GM12878 (cell line): ENCODE measurements around the gene UBA6. TPM values are rescaled to one million over a fixed set of nuclear protein-coding genes. Genes with fewer than 3 reads are reported as not detected.

Experiments used
- ATF2 ChIP-seq: IDR thresholded peaks from 2 replicates; pipeline ENCODE4 v1.6.1; 2012; ENCODE audit warnings: low read length, inconsistent platforms
- CHD4 ChIP-seq: fragments of 200-600 bp; sonication (generic); IDR thresholded peaks from 2 replicates; pipeline ENCODE4 v1.6.1; 2016; ENCODE audit warnings: mild to moderate bottlenecking
- CUX1 ChIP-seq: IDR thresholded peaks from 2 replicates; pipeline ENCODE4 v1.6.1; 2012; ENCODE audit warnings: improper control_type of control experiment, low read depth, low read length; ENCODE audit not compliant: insufficient replicate concordance
- ZNF687 ChIP-seq: fragments of 450-650 bp; IDR thresholded peaks from 2 replicates; pipeline ENCODE4 v1.6.1; 2017; ENCODE audit warnings: mild to moderate bottlenecking, moderate library complexity
- polyA plus RNA-seq, 11 experiments: library from polyadenylated mRNA; depleted of rRNA in 4 of 11; unstranded in 6 of 11; stranded (reverse) in 5 of 11; fragments of >200 nt; fragmentation: Nextera tagmentation in 4 of 11; fragmentation: Illumina TruSeq in 1 of 11; extraction: Ambion mirVana in 4 of 11; extraction: Trizol in 1 of 11; gene quantifications; 1 replicate in 1 of 11; 2 replicates in 10 of 11; pipeline versions ENCODE4 v1.2.1 to v1.2.3, GENCODE V29; 2011 to 2016; ENCODE audit warnings: inconsistent platforms in 2 of 11, missing spikeins in 2 of 11, low read depth in 1 of 11
- total RNA-seq, 4 experiments: library from RNA; depleted of rRNA in 3 of 4; stranded (reverse); fragments of >200 nt in 3 of 4; fragmentation: Illumina TruSeq in 1 of 4; extraction: Trizol in 1 of 4; gene quantifications; 2 replicates each; pipeline versions ENCODE4 v1.2.1 to v1.2.3, GENCODE V29; 2013 to 2021
- TF ChIP-seq, protein P1 (sequence below): fragments of 450-650 bp; IDR thresholded peaks from 2 replicates; pipeline ENCODE4 v1.6.1; 2017; ENCODE audit warnings: mild to moderate bottlenecking, low read depth, inconsistent platforms; ENCODE audit not compliant: poor library complexity, severe bottlenecking

Gene UBA6
- total and polyA plus RNA-seq, 10 of the 15 experiments (the other 5 are each of a cell fraction or from before 2014, with no cell fraction given) = 7.9 to 70.6 (median 34.7) TPM

- TF ChIP-seq ZNF687 (no peak), CHD4 (no peak), CUX1 (peak; percentile 40), ATF2 (0 out of 2 replicates have a peak, but pooled peaks have one; percentile 19)
- TF ChIP-seq, protein P1, sequence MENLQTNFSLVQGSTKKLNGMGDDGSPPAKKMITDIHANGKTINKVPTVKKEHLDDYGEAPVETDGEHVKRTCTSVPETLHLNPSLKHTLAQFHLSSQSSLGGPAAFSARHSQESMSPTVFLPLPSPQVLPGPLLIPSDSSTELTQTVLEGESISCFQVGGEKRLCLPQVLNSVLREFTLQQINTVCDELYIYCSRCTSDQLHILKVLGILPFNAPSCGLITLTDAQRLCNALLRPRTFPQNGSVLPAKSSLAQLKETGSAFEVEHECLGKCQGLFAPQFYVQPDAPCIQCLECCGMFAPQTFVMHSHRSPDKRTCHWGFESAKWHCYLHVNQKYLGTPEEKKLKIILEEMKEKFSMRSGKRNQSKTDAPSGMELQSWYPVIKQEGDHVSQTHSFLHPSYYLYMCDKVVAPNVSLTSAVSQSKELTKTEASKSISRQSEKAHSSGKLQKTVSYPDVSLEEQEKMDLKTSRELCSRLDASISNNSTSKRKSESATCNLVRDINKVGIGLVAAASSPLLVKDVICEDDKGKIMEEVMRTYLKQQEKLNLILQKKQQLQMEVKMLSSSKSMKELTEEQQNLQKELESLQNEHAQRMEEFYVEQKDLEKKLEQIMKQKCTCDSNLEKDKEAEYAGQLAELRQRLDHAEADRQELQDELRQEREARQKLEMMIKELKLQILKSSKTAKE = peak; percentile 19
These were observed 728 bp downstream of the UBA6 start (continued) for GRCh38 chr4:67700116-67700737.
